ENCODE results near the gene TAOK3. TPM values are rescaled to one million over a fixed set of nuclear protein-coding genes. Genes with fewer than 3 reads are reported as not detected.

TAOK3 gene
- total and polyA plus RNA-seq, 2 of the 8 experiments (the other 6 are each of a cell fraction or from before 2014, with no cell fraction given) = 5.2 to 9.3 TPM

- TF ChIP-seq CEBPB (IDR thresholded peaks at IDR 0.05; ENCODE audit: low read depth, low read length) (no peak), ASH2L (IDR thresholded peaks at IDR 0.05; ENCODE audit: low read length) (no peak), TAF1 (IDR thresholded peaks at IDR 0.05; ENCODE audit: low read depth, low read length) (no peak), E2F6 (IDR thresholded peaks at IDR 0.05) (no peak), KDM1A (IDR thresholded peaks at IDR 0.05; ENCODE audit: borderline replicate concordance, low read length) (no peak), ZNF274 (IDR thresholded peaks at IDR 0.05; ENCODE audit: borderline replicate concordance, extremely low read depth, low read length) (no peak), JUN (IDR thresholded peaks at IDR 0.05; ENCODE audit: low read depth, low read length) (no peak), CHD2 (IDR thresholded peaks at IDR 0.05; ENCODE audit: low read length) (no peak), SUZ12 (IDR thresholded peaks at IDR 0.05; ENCODE audit: low read length) (no peak)
Observed at GRCh38 chr12:118166946-118167345, 205.8 kb downstream of the TAOK3 start (continued).
